GM23338 (cell line): ENCODE measurements around the gene PAM. TPM values are rescaled to one million over a fixed set of nuclear protein-coding genes. Genes with fewer than 3 reads are reported as not detected.

ENCODE experiments used
- ATAC-seq: fragments of 200-7000 bp; cut with Tn5 transposase; 3 replicates; pipeline ENCODE4 v1.9.1; 2020
- DNase-seq: peaks from one replicate; pipeline ENCODE4 v3.0.0-alpha.2; 2015; ENCODE audit warnings: low spot score
- H2AFZ ChIP-seq: fragments of 200-600 bp; sonication (generic); 2 replicates; pipeline ENCODE4 v1.8.0; 2016; ENCODE audit warnings: antibody characterized with exemption, mild to moderate bottlenecking, moderate library complexity
- H3F3A ChIP-seq: fragments of 200-600 bp; sonication (generic); replicated peaks from 2 replicates; pipeline ENCODE4 v1.8.0; 2017; ENCODE audit warnings: antibody characterized with exemption, mixed run types, low read depth
- H3K27ac ChIP-seq: fragments of 200-600 bp; sonication (generic); 2 replicates; pipeline ENCODE4 v1.6.1; 2016; ENCODE audit warnings: low read depth
- H3K27me3 ChIP-seq: fragments of 200-600 bp; sonication (generic); 2 replicates; pipeline ENCODE4 v1.8.0; 2016; ENCODE audit warnings: mild to moderate bottlenecking, mixed run types, moderate library complexity; ENCODE audit not compliant: insufficient read depth
- H3K36me3 ChIP-seq: fragments of 200-600 bp; sonication (generic); 2 replicates; pipeline ENCODE4 v1.8.0; 2016; ENCODE audit warnings: mild to moderate bottlenecking; ENCODE audit not compliant: insufficient read depth
- H3K4me1 ChIP-seq: fragments of 200-600 bp; sonication (generic); 2 replicates; pipeline ENCODE4 v1.8.0; 2016; ENCODE audit warnings: mild to moderate bottlenecking, moderate library complexity; ENCODE audit not compliant: insufficient read depth
- H3K4me2 ChIP-seq: fragments of 200-600 bp; sonication (generic); 2 replicates; pipeline ENCODE4 v1.7.1; 2017; ENCODE audit warnings: mixed run types
- H3K4me3 ChIP-seq: fragments of 200-600 bp; sonication (generic); 2 replicates; pipeline ENCODE4 v1.6.1; 2016; ENCODE audit warnings: mixed run types
- H3K79me2 ChIP-seq: fragments of 200-600 bp; sonication (generic); replicated peaks from 2 replicates; pipeline ENCODE4 v1.8.0; 2017; ENCODE audit warnings: mild to moderate bottlenecking; ENCODE audit not compliant: insufficient read depth
- H3K9me2 ChIP-seq: fragments of 200-600 bp; sonication (generic); 2 replicates; pipeline ENCODE4 v1.8.0; 2017; ENCODE audit not compliant: insufficient read depth
- H4K20me1 ChIP-seq: fragments of 200-600 bp; sonication (generic); replicated peaks from 2 replicates; pipeline ENCODE4 v1.8.0; 2017; ENCODE audit warnings: mild to moderate bottlenecking; ENCODE audit not compliant: insufficient read depth
- H3K27ac Mint-ChIP-seq: 2 replicates; pipeline ENCODE4 v1.8.0; 2020; ENCODE audit warnings: inconsistent platforms, mild to moderate bottlenecking, moderate library complexity, mixed read lengths
- H3K27me3 Mint-ChIP-seq: 3 replicates; pipeline ENCODE4 v1.8.0; 2022; ENCODE audit warnings: low read depth, mild to moderate bottlenecking, moderate library complexity, mixed read lengths, inconsistent platforms; ENCODE audit not compliant: insufficient read depth, poor library complexity
- H3K36me3 Mint-ChIP-seq: 3 replicates; pipeline ENCODE4 v1.8.0; 2021; ENCODE audit warnings: low read depth, mild to moderate bottlenecking, inconsistent platforms, moderate library complexity, mixed read lengths
- H3K4me1 Mint-ChIP-seq: 3 replicates; pipeline ENCODE4 v1.8.0; 2020; ENCODE audit warnings: mild to moderate bottlenecking, inconsistent platforms, mixed read lengths
- H3K4me3 Mint-ChIP-seq: 3 replicates; pipeline ENCODE4 v1.8.0; 2021; ENCODE audit warnings: moderate library complexity, mild to moderate bottlenecking, inconsistent platforms, mixed read lengths
- H3K9me3 Mint-ChIP-seq: 3 replicates; pipeline ENCODE4 v1.8.0; 2020; ENCODE audit warnings: moderate library complexity, mild to moderate bottlenecking, inconsistent platforms, mixed read lengths
- CREB1 ChIP-seq: fragments of 250-450 bp; sonication (Bioruptor Pico); IDR thresholded peaks from 2 replicates; pipeline ENCODE4 v1.5.0; 2020; ENCODE audit warnings: low read depth, mild to moderate bottlenecking, moderate library complexity
- CTCF ChIP-seq, 2 experiments: fragments of 200-600 bp in 1 of 2; sonication (generic) in 1 of 2; conservative IDR thresholded peaks; 2 replicates each; pipeline versions ENCODE4 v1.5.1 to v1.6.1; 2016 to 2017; ENCODE audit warnings: antibody characterized with exemption in 2 of 2, low read depth in 2 of 2, mild to moderate bottlenecking in 2 of 2, moderate library complexity in 1 of 2
- ETS1 ChIP-seq: IDR thresholded peaks from 2 replicates; pipeline ENCODE4 v1.6.1; 2016; ENCODE audit warnings: antibody characterized with exemption
- EZH2 ChIP-seq: fragments of 200-600 bp; sonication (generic); IDR thresholded peaks from one replicate; pipeline ENCODE4 v1.8.0; 2017; ENCODE audit warnings: antibody characterized with exemption, mild to moderate bottlenecking, low read depth; ENCODE audit not compliant: unreplicated experiment
- EZH2phosphoT487 ChIP-seq: fragments of 200-600 bp; sonication (generic); IDR thresholded peaks from one replicate; pipeline ENCODE4 v1.8.1; 2018; ENCODE audit warnings: antibody characterized with exemption; ENCODE audit not compliant: unreplicated experiment
- JUNB ChIP-seq: IDR thresholded peaks from one replicate; pipeline ENCODE4 v1.6.1; 2016; ENCODE audit warnings: antibody characterized with exemption; ENCODE audit not compliant: unreplicated experiment
- NANOG ChIP-seq: IDR thresholded peaks from 2 replicates; pipeline ENCODE4 v1.6.1; 2016; ENCODE audit warnings: antibody characterized with exemption, borderline replicate concordance
- POLR2AphosphoS5 ChIP-seq: IDR thresholded peaks from 2 replicates; pipeline ENCODE4 v1.6.1; 2016; ENCODE audit warnings: antibody characterized with exemption, low read depth
- REST ChIP-seq: IDR thresholded peaks from one replicate; pipeline ENCODE4 v1.6.1; 2018; ENCODE audit warnings: antibody characterized with exemption; ENCODE audit not compliant: unreplicated experiment
- STAT1 ChIP-seq: IDR thresholded peaks from one replicate; pipeline ENCODE4 v1.6.1; 2016; ENCODE audit warnings: antibody characterized with exemption; ENCODE audit not compliant: unreplicated experiment
- ZNF114 ChIP-seq: fragments of 250-450 bp; sonication (Bioruptor Pico); IDR thresholded peaks from 2 replicates; pipeline ENCODE4 v1.5.0; 2020; ENCODE audit warnings: mild to moderate bottlenecking, moderate library complexity
- ZNF331 ChIP-seq: fragments of 250-450 bp; sonication (Bioruptor Pico); IDR thresholded peaks from 2 replicates; pipeline ENCODE4 v1.5.0; 2020; ENCODE audit warnings: low read depth, mild to moderate bottlenecking, moderate library complexity
- ZNF462 ChIP-seq: fragments of 250-450 bp; sonication (Bioruptor Pico); IDR thresholded peaks from 2 replicates; pipeline ENCODE4 v1.5.0; 2020; ENCODE audit warnings: mild to moderate bottlenecking, moderate library complexity
- polyA plus RNA-seq: library from polyadenylated mRNA; unstranded; fragments of >200 nt; fragmentation: Nextera tagmentation; extraction: Ambion mirVana; gene quantifications from 2 replicates; pipeline ENCODE4 v1.2.1, GENCODE V29; 2016
- total RNA-seq: library from RNA; depleted of rRNA; stranded (reverse); fragments of >200 nt; shearing (Covaris generic); gene quantifications from 2 replicates; pipeline ENCODE4 v1.2.3, GENCODE V29; 2014

The PAM gene
- total and polyA plus RNA-seq, 2 experiments from 2014 or later = 33.9 to 79.4 TPM

- H3K27me3 Mint-ChIP-seq = no peaks in the 10 kb centered on the region
Observed at GRCh38 chr5:103016167-103016566, 261.1 kb downstream of the PAM start.

More at GRCh38 chr5:103016167-103016566, 261.1 kb downstream of the PAM start:
- Mint-ChIP-seq H3K4me3 (no peak overlapping the region), H3K4me1 (peaks cover 7% of the 10 kb centered on the region), H3K27ac (no peak overlapping the region), H3K9me3 (no peaks in the 10 kb centered on the region), H3K36me3 (peaks cover 14% of the 10 kb centered on the region)
- Histone ChIP-seq H3K4me1 (no peaks in the 10 kb centered on the region), H3K27ac (no peak overlapping the region), H3K79me2 (no peaks in the 10 kb centered on the region), H3K9me2 (no peaks in the 10 kb centered on the region), H4K20me1 (no peaks in the 10 kb centered on the region), H3F3A (no peaks in the 10 kb centered on the region), H3K27me3 (no peaks in the 10 kb centered on the region), H2AFZ (no peak overlapping the region), H3K4me2 (no peak overlapping the region), H3K36me3 (no peaks in the 10 kb centered on the region), H3K4me3 (no peak overlapping the region)
- ATAC-seq = no peak
- DNase-seq = no peak
- TF ChIP-seq ZNF462 (CRISPR knock-in tag) (no peak), CREB1 (CRISPR knock-in tag) (no peak), JUNB (no peak), EZH2phosphoT487 (no peak), STAT1 (no peak), EZH2 (no peak), REST (no peak), NANOG (no peak), CTCF (conservative IDR thresholded peaks at IDR 0.05; ENCODE audit: low read depth in 2 of 2) (no peak), ZNF331 (CRISPR knock-in tag) (no peak), ZNF114 (CRISPR knock-in tag) (no peak), ETS1 (no peak), POLR2AphosphoS5 (no peak)
